Testis (tissue), 2 donors: Measurements from ENCODE around the gene CUL1.

ENCODE experiments used
- CTCF ChIP-seq, 3 experiments: fragments of 450-650 bp in 2 of 3; fragments of 200-600 bp in 1 of 3; sonication (generic) in 1 of 3; IDR thresholded peaks; one replicate each; pipeline ENCODE4 v1.5.1; 2016 to 2019; ENCODE audit warnings: antibody characterized with exemption in 3 of 3, mild to moderate bottlenecking in 2 of 3, moderate library complexity in 1 of 3
- POLR2A ChIP-seq: fragments of 450-650 bp; IDR thresholded peaks from one replicate; pipeline ENCODE4 v1.6.1; 2017; ENCODE audit warnings: antibody characterized with exemption, mild to moderate bottlenecking, moderate library complexity

- TF ChIP-seq POLR2A (no peak), CTCF (IDR thresholded peaks at IDR 0.05) (no peak)
These were observed 98.1 kb downstream of the CUL1 start for GRCh38 chr7:148796841-148797240.
